Measurements from ENCODE around the gene OAS2. TPM values are rescaled to one million over a fixed set of nuclear protein-coding genes. Genes with fewer than 3 reads are reported as not detected.

The OAS2 gene
- total RNA-seq (2012; rRNA removed) (under 0.01 TPM in 1 of 2 replicates, not detected in the other), polyA plus RNA-seq (2012; rRNA removed) (not detected in 2 replicates), Bru-seq, nascent RNA (not detected), BruChase-seq, experiment 1, labeled RNA remaining after a 6-hour chase (percentile 8 among the genes with signal in this experiment), BruChase-seq, experiment 2, labeled RNA remaining after a 2-hour chase (percentile 7 among the genes with signal in this experiment)
- polyA plus RNA-seq (2012; cell fraction: cytosol; rRNA removed) = not detected in 2 replicates
- polyA plus RNA-seq (2012; cell fraction: nucleus; rRNA removed; ENCODE audit: low replicate concordance) = 0.07 TPM in 1 of 2 replicates, not detected in the other
- long read RNA-seq = 0 reads

GRCh38 chr12:112978163-112979040, at the start of gene OAS2:
Gene OAS2 (plus strand): TSS chr12:112978519. CDS start chr12:112978609, 90 bp downstream.
- ATAC-seq (ENCODE audit: low read depth) = peak; percentile 90
- Histone ChIP-seq H3K23ac (ENCODE audit: low read depth, low read length) (no peak within 1 kb of the TSS), H3K56ac (ENCODE audit: extremely low read depth, insufficient read depth, low read length) (no peak within 1 kb of the TSS), H2BK15ac (ENCODE audit: low read depth, low read length) (no peak within 1 kb of the TSS), H2AFZ (replicated peaks; ENCODE audit: low read length, poor library complexity) (peak within 1 kb of the TSS; percentile 71), H3K9me3 (ENCODE audit: control insufficient read depth, insufficient read depth, low read length) (no peaks in the 10 kb centered on the region), H3K4me3 (ENCODE audit: insufficient read depth, low read depth, low read length) (0 out of 2 replicates have a peak within 1 kb of the TSS, but pooled peaks have one; percentile 5), H3K9ac (ENCODE audit: low read depth, low read length) (no peak within 1 kb of the TSS; the same call in 1 of the 2 replicates), H4K8ac (ENCODE audit: low read depth in 2 of 2, low read length in 2 of 2) (no peak within 1 kb of the TSS), H2BK20ac (ENCODE audit: low read depth, low read length) (no peak within 1 kb of the TSS), H3K27ac (ENCODE audit: insufficient read depth, low read length) (no peak within 1 kb of the TSS), H2BK5ac (ENCODE audit: low read depth, low read length, poor library complexity, severe bottlenecking) (no peak within 1 kb of the TSS), H4K5ac (ENCODE audit: low read depth, low read length) (no peak within 1 kb of the TSS; the same call in 1 of the 2 replicates), H3K27me3 (ENCODE audit: control insufficient read depth, insufficient read depth, low read length) (no peaks in the 10 kb centered on the region), H2BK120ac (ENCODE audit: low read depth, low read length) (no peak within 1 kb of the TSS), H3K4me2 (ENCODE audit: low read depth, low read length) (peak within 1 kb of the TSS; percentile 67), H3K18ac (ENCODE audit: low read depth, low read length) (no peak within 1 kb of the TSS), H3K4ac (ENCODE audit: low read depth, low read length) (no peak within 1 kb of the TSS), H2AK9ac (replicated peaks; ENCODE audit: low read depth, low read length, poor library complexity) (no peak within 1 kb of the TSS), H3K4me1 (ENCODE audit: control insufficient read depth, insufficient read depth, low read length) (no peaks in the 10 kb centered on the region; the same call in 1 of the 2 replicates), H3K14ac (replicated peaks; ENCODE audit: low read depth, low read length) (no peak within 1 kb of the TSS), H3K79me1 (ENCODE audit: low read depth in 1 of 2, low read length in 2 of 2) (no peaks in the 10 kb centered on the region), H4K91ac (ENCODE audit: insufficient read depth, low read depth, low read length) (no peak within 1 kb of the TSS), H4K20me1 (ENCODE audit: insufficient read depth, low read length) (no peaks in the 10 kb centered on the region), H3K36me3 (ENCODE audit: control insufficient read depth, insufficient read depth, low read length) (no peaks in the 10 kb centered on the region), H3K9me1 (ENCODE audit: insufficient read depth, low read length) (no peaks in the 10 kb centered on the region), H2AK5ac (ENCODE audit: low read depth, low read length) (no peak within 1 kb of the TSS)
- 65% methylated on average over 7 of the region's 19 CpGs; no CpG with 5 or more reads in 1 of the 2 experiments for WGBS, 2 experiments (ENCODE audit: extremely low coverage in 2 of 2, insufficient read length in 1 of 2)
- BruUV-seq (replicated peaks) = no TSS peak
- ChIA-PET POLR2A (ENCODE audit: unreplicated experiment) (interaction anchor here (0.5 to 0.6 kb wide), 2 partner anchors 19 to 215 kb away, joined by 3 to 4 read pairs; no protein-coding TSS in a partner anchor), CTCF (interaction anchor here (0.5 to 2.9 kb wide), 2 partner anchors 14 to 194 kb away, joined by 3 to 13 read pairs; no protein-coding TSS in a partner anchor)
- DNase-seq = peak; percentile 48
- dilution Hi-C loops (cut with HindIII; ENCODE audit: low sequenced_read_pairs, unreplicated experiment) (no loop called here), in situ Hi-C loops (cut with MboI; ENCODE audit: low sequenced_read_pairs) (no loop called here), intact Hi-C loops (cut with micrococcal nuclease) (no loop called here)
- TF ChIP-seq CTCF (conservative IDR thresholded peaks at IDR 0.05; ENCODE audit: low read depth, low read length) = no peak
- no peak for TF ChIP-seq MAZ (IDR thresholded peaks at IDR 0.05; ENCODE audit: borderline replicate concordance, low read depth, low read length)
